22Rv1 (cell line): Measurements from ENCODE around the gene ZNF319.
"Not testable (repeated sequence)": the region's sequence is repeated elsewhere in the genome, so short reads cannot be mapped to it uniquely, and the experiment has no call there.

Source experiments
- H3K27ac ChIP-seq: fragments of 450-650 bp; 2 replicates; pipeline ENCODE4 v1.5.1; 2017
- CTCF ChIP-seq: fragments of 450-650 bp; IDR thresholded peaks from 2 replicates; pipeline ENCODE4 v1.5.1; 2017; ENCODE audit warnings: mild to moderate bottlenecking
- ZFX ChIP-seq: fragments of 450-650 bp; IDR thresholded peaks from 2 replicates; pipeline ENCODE4 v1.6.1; 2017; ENCODE audit warnings: antibody characterized with exemption, borderline replicate concordance

ZNF319 gene

GRCh38 chr16:57985204-57986181 is 15.0 kb downstream of the ZNF319 start:
- TF ChIP-seq ZFX (no peak), CTCF (no peak)
- H3K27ac ChIP-seq, result no peak overlapping the region

GRCh38 chr16:57984443-57985203 is 15.8 kb downstream of the ZNF319 start:
- TF ChIP-seq ZFX (no peak), CTCF (no peak)
- H3K27ac ChIP-seq, result no peak overlapping the region

GRCh38 chr16:57982385-57982784 is 18.1 kb downstream of the ZNF319 start:
- H3K27ac ChIP-seq, result no peak overlapping the region
- TF ChIP-seq CTCF (no peak), ZFX (no peak)

GRCh38 chr16:57981636-57982035 is 18.8 kb downstream of the ZNF319 start:
- no peak overlapping the region for H3K27ac ChIP-seq
- TF ChIP-seq ZFX (no peak), CTCF (no peak)

GRCh38 chr16:57979006-57979585 is 21.4 kb downstream of the ZNF319 start:
- H3K27ac ChIP-seq, result no peak overlapping the region
- TF ChIP-seq CTCF, result no peak
- no peak for TF ChIP-seq ZFX

GRCh38 chr16:57978070-57978465 is 22.4 kb downstream of the ZNF319 start:
- not testable (repeated sequence) for H3K27ac ChIP-seq

GRCh38 chr16:57977418-57978069 is 22.9 kb downstream of the ZNF319 start:
- no peak overlapping the region for H3K27ac ChIP-seq
- TF ChIP-seq ZFX (no peak), CTCF (no peak)
